SJCRH30 (cell line): ENCODE data around the gene PMS1. TPM values are rescaled to one million over a fixed set of nuclear protein-coding genes. Genes with fewer than 3 reads are reported as not detected.

ENCODE experiments used
- DNase-seq, 2 experiments: peaks; one replicate each; pipeline ENCODE4 v3.0.0-alpha.2; 2015 to 2020
- H3K27ac ChIP-seq: fragments of 250-450 bp; sonication (Bioruptor Pico); 2 replicates; pipeline ENCODE4 v1.5.1; 2020; ENCODE audit warnings: mild to moderate bottlenecking, moderate library complexity
- H3K27me3 ChIP-seq: fragments of 250-450 bp; sonication (Bioruptor Pico); 2 replicates; pipeline ENCODE4 v1.5.1; 2020; ENCODE audit warnings: mild to moderate bottlenecking, moderate library complexity
- H3K36me3 ChIP-seq: fragments of 250-450 bp; sonication (Bioruptor Pico); 2 replicates; pipeline ENCODE4 v1.5.1; 2020; ENCODE audit warnings: mild to moderate bottlenecking, moderate library complexity
- H3K4me1 ChIP-seq: fragments of 250-450 bp; sonication (Bioruptor Pico); 2 replicates; pipeline ENCODE4 v1.5.1; 2020; ENCODE audit warnings: mild to moderate bottlenecking, moderate library complexity
- H3K4me3 ChIP-seq: fragments of 250-450 bp; sonication (Bioruptor Pico); 2 replicates; pipeline ENCODE4 v1.5.1; 2020; ENCODE audit warnings: mild to moderate bottlenecking, moderate library complexity
- H3K9me3 ChIP-seq: fragments of 250-450 bp; sonication (Bioruptor Pico); replicated peaks from 2 replicates; pipeline ENCODE4 v1.5.1; 2020; ENCODE audit warnings: mild to moderate bottlenecking, moderate library complexity
- total RNA-seq: library from RNA; depleted of rRNA; stranded (reverse); fragments of >200 nt; shearing (Covaris generic); gene quantifications from 2 replicates; pipeline ENCODE4 v1.2.3, GENCODE V29; 2014; rRNA removed

Gene PMS1
- total RNA-seq, 1 experiment from 2014 or later: 83.0 TPM

DNA sequence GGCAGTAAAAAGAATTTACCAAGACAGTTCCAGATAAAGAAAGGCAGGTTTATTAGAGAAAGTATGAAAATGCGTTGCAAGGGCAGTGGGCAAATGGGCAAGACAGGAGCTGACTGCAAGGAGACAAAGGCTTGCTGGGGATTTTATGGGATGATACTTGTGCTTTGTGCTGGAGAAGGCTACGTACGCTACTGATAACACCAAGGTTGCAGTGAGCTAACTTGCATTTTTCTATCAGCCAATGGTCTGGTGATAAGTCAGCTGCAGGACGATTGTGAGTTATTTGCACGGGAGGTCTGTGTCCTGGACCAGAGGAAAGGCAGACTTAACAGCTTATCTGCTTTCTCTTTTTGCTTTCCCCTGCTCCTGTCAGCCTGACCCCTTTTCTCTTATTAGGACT, 116.5 kb downstream of the PMS1 start:
- no peak for DNase-seq
- Histone ChIP-seq H3K4me3 (no peak overlapping the region), H3K36me3 (no peaks in the 10 kb centered on the region), H3K27me3 (no peaks in the 10 kb centered on the region), H3K27ac (no peak overlapping the region), H3K9me3 (no peaks in the 10 kb centered on the region), H3K4me1 (peaks cover 9% of the 10 kb centered on the region)

DNA sequence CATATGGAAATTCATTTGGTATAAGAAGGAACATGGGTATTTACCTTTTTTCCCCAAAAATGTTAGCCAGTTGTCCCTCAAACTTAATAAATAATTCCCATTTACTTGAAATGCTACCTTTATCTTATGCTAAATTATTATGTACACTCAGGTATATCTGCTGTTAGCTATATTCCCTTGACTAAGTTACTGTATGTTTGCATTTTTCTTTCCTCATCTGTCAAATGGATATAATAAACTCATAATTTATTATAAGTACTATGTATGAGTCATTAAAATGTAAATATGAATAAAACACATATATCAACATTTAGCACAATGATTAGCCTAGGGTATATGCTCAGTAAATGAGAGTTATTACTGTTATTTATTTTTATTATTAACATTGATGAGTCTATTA, 117.4 kb downstream of the PMS1 start:
- peaks cover 9% of the 10 kb centered on the region for H3K4me1 ChIP-seq
- no peak overlapping the region for H3K4me3 ChIP-seq
- no peaks in the 10 kb centered on the region for H3K36me3 ChIP-seq
- H3K9me3 ChIP-seq: no peaks in the 10 kb centered on the region
- H3K27ac ChIP-seq: no peak overlapping the region
- no peaks in the 10 kb centered on the region for H3K27me3 ChIP-seq
- DNase-seq: no peak

DNA sequence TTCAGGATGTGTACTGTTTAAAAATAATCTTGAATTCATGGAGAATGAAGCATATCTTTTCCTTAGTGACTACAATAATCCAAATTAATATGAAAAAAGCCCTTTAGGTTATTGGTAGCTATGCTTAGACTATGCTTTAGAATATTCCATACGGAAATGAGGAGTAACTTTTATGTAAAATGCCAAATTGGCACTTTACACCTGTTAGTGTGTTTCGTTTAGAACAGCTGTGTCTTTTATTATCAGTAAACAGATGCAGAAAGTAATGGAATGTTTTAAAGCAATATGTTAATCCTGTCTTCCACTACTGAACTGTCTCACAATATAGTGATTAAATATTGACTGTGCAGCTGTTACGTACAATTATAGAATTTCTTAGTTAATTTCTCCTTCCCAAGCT, 129.6 kb downstream of the PMS1 start:
- peak in 1 of 2 experiments; percentile 80 for DNase-seq
- H3K4me3 ChIP-seq: no peak overlapping the region

DNA sequence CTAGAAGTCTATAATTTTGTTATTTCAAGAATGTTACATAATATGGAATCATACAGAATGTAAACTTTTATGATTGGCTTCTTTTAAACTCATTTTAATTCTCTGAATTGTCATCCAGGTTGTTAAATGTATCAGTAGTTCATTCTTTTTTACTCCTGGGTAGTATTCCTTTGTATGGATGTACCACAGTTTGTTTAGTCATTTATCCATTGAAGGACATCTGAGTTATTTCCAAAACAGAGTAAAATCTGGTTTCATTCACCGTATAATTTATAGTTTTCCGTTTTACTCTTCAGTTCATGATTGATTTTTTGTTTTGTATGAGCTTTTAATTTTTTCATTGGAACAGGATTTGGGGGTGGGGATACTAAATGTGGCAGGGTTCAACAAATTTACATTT, 132.4 kb downstream of the PMS1 start:
- no peaks in the 10 kb centered on the region for H3K27me3 ChIP-seq
- DNase-seq: no peak
- no peak overlapping the region for H3K27ac ChIP-seq
- peaks cover 31% of the 10 kb centered on the region for H3K4me1 ChIP-seq
- no peak overlapping the region for H3K4me3 ChIP-seq
- H3K36me3 ChIP-seq: no peaks in the 10 kb centered on the region
- peaks cover 16% of the 10 kb centered on the region for H3K9me3 ChIP-seq

More for the DNA sequence above, 129.6 kb downstream of the PMS1 start:
- H3K27ac ChIP-seq: peak overlapping the region; percentile 53
- H3K27me3 ChIP-seq: no peaks in the 10 kb centered on the region
- H3K36me3 ChIP-seq: no peaks in the 10 kb centered on the region
- peaks cover 31% of the 10 kb centered on the region for H3K4me1 ChIP-seq
- peaks cover 16% of the 10 kb centered on the region for H3K9me3 ChIP-seq

Other genes starting within 250 kb of the PMS1 start
- 44.9 and 48.3 TPM in 2 replicates for gene SLC40A1, start 203.7 kb upstream of the PMS1 start, total RNA-seq
- 165 and 177 TPM in 2 replicates for gene ASNSD1, start 123.0 kb upstream of the PMS1 start, total RNA-seq
- gene ANKAR, start 109.8 kb upstream of the PMS1 start, total RNA-seq: 9.5 and 13.5 TPM in 2 replicates
- 53.3 and 56.1 TPM in 2 replicates for gene OSGEPL1, start 21.7 kb upstream of the PMS1 start, total RNA-seq
- gene ORMDL1, start 111 bp upstream of the PMS1 start, total RNA-seq: 238 and 287 TPM in 2 replicates